HG03097 (cell line): ENCODE data around the gene NCOA6.
"Not testable (repeated sequence)": the region's sequence is repeated elsewhere in the genome, so short reads cannot be mapped to it uniquely, and the experiment has no call there.

Experiments
- ATAC-seq: cut with Tn5 transposase; IDR thresholded peaks from one replicate; pipeline ENCODE4 v1.9.1; 2021; ENCODE audit not compliant: unreplicated experiment, low FRiP score

Gene NCOA6

GRCh38 chr20:34780291-34780690 lies 45.2 kb downstream of the NCOA6 start:
- ATAC-seq = not testable (repeated sequence)

- ATAC-seq = no peak
Observed at GRCh38 chr20:34776177-34776576, 49.3 kb downstream of the NCOA6 start.

GRCh38 chr20:34774886-34775285 lies 50.6 kb downstream of the NCOA6 start:
- ATAC-seq = no peak

- ATAC-seq = no peak
Observed at GRCh38 chr20:34774449-34774848, 51.0 kb downstream of the NCOA6 start.

DNA sequence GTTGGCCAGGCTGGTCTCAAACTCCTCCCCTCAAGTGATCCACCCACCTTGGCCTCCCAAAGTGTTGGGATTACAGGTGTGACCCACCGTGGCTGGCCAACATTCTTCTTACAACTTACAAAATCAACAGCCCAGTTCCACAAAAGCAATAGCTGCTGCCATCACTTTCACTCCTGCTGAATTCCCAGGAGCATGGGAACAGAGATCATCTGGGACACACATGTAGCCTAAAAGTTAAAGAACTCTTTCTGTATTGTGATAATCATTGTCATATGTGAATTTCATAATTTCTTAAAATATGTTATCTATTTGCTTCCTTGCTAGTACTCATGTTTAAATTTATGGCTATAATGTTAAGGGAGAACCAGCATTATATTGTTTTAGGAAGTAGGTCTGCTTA lies 51.7 kb downstream of the NCOA6 start:
- no peak for ATAC-seq

DNA sequence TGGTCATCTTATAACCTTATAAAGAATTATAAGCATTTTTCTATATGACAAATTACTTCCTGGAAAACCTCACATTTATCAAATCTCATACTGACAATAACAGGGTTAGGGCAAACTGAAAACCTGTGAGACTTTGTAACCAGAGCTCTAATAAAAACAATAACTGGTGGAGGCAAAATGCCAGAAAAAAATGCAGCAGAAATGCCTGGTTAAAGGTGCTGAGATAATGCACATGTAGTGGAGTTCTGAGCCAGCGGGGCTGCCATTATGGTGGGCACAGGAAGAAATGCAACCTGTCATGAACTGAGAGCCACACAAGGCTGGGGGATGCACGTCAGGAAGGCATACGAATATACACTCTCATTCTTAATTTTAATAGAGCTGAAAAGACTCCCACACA lies 53.0 kb downstream of the NCOA6 start:
- ATAC-seq = no peak

GRCh38 chr20:34771680-34772081 lies 53.8 kb downstream of the NCOA6 start:
- ATAC-seq = no peak

- no peak for ATAC-seq
Observed at GRCh38 chr20:34768096-34768495, 57.4 kb downstream of the NCOA6 start.

- no peak for ATAC-seq
Observed at GRCh38 chr20:34762031-34762555, 63.4 kb downstream of the NCOA6 start.

DNA sequence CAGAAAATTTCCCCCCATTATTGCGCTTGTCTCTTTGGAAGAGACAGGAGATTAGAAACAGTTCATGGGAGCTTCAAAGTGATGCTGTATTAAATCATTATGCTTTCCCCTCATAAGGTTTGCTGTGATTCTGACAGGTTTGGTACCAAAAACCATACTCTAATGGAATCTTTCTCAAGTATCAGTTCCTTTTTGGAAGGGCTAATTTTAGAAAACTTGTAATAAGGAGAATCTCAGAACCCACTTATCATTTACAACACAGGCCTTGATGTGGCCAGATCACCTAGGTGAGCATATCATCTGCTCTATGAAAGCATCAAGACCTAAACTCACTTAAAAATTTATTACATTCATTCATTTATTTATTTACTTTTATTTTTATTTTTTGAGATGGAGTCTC lies 70.1 kb downstream of the NCOA6 start:
- ATAC-seq = no peak

GRCh38 chr20:34754611-34755010 lies 70.8 kb downstream of the NCOA6 start:
- ATAC-seq = no peak

- ATAC-seq = no peak
Observed at GRCh38 chr20:34753706-34754461, 71.6 kb downstream of the NCOA6 start.

- ATAC-seq = no peak
Observed at GRCh38 chr20:34751453-34751852, 74.0 kb downstream of the NCOA6 start.

- no peak for ATAC-seq
Observed at GRCh38 chr20:34750484-34750883, 75.0 kb downstream of the NCOA6 start.

DNA sequence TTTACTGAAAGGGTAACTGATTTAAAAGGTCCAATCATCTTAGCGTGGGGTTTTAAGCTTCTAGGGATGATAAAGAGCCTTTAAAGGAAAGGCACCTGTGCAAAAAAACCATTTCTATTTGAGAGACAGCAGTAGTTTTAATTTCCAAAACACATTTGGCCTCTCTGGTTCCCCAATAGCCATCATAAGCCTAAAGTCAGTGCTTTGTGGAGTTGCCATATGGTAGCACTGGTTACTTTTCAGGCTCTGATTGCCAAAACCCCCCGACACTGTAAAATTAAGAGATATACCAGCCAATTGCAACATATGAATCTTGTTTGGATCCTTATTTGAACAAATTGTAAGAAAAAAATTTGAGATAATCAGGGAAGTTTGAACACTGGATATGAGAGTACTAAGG lies 76.7 kb downstream of the NCOA6 start:
- ATAC-seq = no peak

GRCh38 chr20:34747479-34747878 lies 78.0 kb downstream of the NCOA6 start:
- no peak for ATAC-seq

- ATAC-seq = no peak
Observed at GRCh38 chr20:34746674-34747073, 78.8 kb downstream of the NCOA6 start.

GRCh38 chr20:34744847-34745246 lies 80.6 kb downstream of the NCOA6 start:
- ATAC-seq = no peak

DNA sequence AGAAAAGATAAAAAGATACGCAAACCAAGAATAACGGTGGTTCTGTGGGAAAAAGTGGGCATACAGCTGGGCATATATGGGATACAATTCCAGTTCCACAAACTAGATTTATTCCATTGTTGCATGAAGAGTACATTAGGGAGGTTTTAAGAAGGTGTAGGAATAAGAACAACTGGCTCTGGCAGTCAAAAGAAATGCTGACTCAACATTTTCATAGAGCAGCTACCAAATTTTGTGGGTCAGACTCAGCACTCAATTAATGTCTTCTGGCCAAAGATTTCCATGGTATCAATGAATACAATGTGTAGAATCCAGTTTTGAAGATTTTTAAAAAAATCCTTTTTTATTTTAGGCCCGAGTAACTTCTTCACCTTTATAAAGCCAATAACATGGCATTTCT lies 81.1 kb downstream of the NCOA6 start:
- no peak for ATAC-seq

- ATAC-seq = no peak
Observed at GRCh38 chr20:34743039-34743438, 82.4 kb downstream of the NCOA6 start.

GRCh38 chr20:34736106-34736735 lies 89.2 kb downstream of the NCOA6 start:
- no peak for ATAC-seq

- ATAC-seq = no peak
Observed at GRCh38 chr20:34732523-34732922, 92.9 kb downstream of the NCOA6 start.
